HAP-1 (cell line): ENCODE measurements around the gene ERICH3.

Experiments
- DNase-seq, 2 experiments: peaks; one replicate each; pipeline ENCODE4 v3.0.0-alpha.2; 2016 to 2020; ENCODE audit warnings: low spot score in 2 of 2
- H3K27me3 ChIP-seq: fragments of 250-450 bp; sonication (Bioruptor Pico); 2 replicates; pipeline ENCODE4 v1.5.1; 2020; ENCODE audit warnings: low read depth, mild to moderate bottlenecking, moderate library complexity
- H3K36me3 ChIP-seq: fragments of 250-450 bp; sonication (Bioruptor Pico); replicated peaks from 2 replicates; pipeline ENCODE4 v1.5.1; 2020; ENCODE audit warnings: mild to moderate bottlenecking
- H3K4me1 ChIP-seq: fragments of 250-450 bp; sonication (Bioruptor Pico); 2 replicates; pipeline ENCODE4 v1.5.1; 2020; ENCODE audit warnings: mild to moderate bottlenecking
- H3K4me3 ChIP-seq: fragments of 250-450 bp; sonication (Bioruptor Pico); 2 replicates; pipeline ENCODE4 v1.5.1; 2020; ENCODE audit warnings: mild to moderate bottlenecking, moderate library complexity
- H3K9me3 ChIP-seq: fragments of 250-450 bp; sonication (Bioruptor Pico); 2 replicates; pipeline ENCODE4 v1.5.1; 2020; ENCODE audit warnings: mild to moderate bottlenecking, moderate library complexity
- in situ Hi-C: fragments of 300-500 bp; cut with MboI; formaldehyde crosslinking; loops from 3 replicates; pipeline ENCODE4 v1.14.3; 2020; ENCODE audit warnings: low sequenced_read_pairs, inconsistent platforms, mixed read lengths

Gene ERICH3

DNA sequence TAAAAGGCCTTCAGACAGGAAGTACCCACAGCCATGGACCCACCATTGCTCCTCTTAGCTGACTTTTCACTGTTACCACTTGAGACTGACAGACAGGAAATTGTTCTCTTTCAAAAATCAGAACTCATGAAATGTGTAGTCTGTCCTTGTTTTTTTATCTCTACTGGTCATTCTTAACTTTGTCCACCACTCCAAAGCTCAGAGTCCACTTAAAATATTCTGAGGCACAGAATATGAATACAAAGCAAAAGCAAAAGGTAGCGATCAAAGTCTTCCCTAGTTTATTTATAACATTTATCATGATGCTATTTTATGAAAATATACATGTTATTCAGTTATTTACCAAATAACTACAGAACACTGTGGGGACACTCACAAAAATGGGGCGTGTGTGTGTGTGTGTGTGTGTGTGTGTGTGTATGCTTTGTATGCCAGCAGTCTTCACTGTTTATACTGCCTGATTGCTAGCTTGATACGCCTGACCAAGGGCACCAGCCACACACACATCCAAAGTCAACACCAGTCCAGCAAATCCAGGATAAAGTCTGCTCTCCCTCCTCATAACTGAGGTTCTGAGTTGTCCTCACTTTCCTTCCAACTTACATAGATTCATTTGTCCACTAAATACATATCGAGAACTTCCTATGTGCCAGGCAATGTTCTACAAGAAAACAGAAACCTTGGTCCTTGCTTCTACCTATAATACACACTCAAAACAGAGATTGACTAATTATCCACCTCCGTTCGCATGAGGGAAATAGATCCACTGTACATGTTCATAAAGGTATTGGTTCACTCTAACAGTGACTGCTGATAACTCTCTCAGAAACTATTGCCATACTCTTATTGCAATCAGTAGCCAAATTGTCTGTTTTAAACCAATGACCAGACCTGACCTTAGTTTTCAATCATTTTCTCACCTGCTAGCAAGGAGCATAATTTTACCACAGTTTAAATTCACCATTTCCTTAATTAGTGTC is 79.4 kb downstream of the ERICH3 start:
- Histone ChIP-seq H3K27me3 (no peaks in the 10 kb centered on the region; the same call in 1 of the 2 replicates), H3K4me1 (no peaks in the 10 kb centered on the region), H3K9me3 (no peaks in the 10 kb centered on the region), H3K4me3 (no peak overlapping the region), H3K36me3 (no peaks in the 10 kb centered on the region)
- no peak for DNase-seq
- in situ Hi-C loops = no loop called here

GRCh38 chr1:74592580-74593355 is 80.8 kb downstream of the ERICH3 start:
- DNase-seq = no peak
- Histone ChIP-seq H3K27me3 (no peaks in the 10 kb centered on the region; the same call in 1 of the 2 replicates), H3K4me3 (no peak overlapping the region), H3K36me3 (no peaks in the 10 kb centered on the region), H3K9me3 (no peaks in the 10 kb centered on the region), H3K4me1 (no peaks in the 10 kb centered on the region)
- in situ Hi-C loops = no loop called here

GRCh38 chr1:74591949-74592348 is 81.6 kb downstream of the ERICH3 start:
- H3K4me3 ChIP-seq = no peak overlapping the region
- no peaks in the 10 kb centered on the region for H3K9me3 ChIP-seq
- in situ Hi-C loops = no loop called here
- no peaks in the 10 kb centered on the region for H3K4me1 ChIP-seq
- no peaks in the 10 kb centered on the region for H3K36me3 ChIP-seq
- DNase-seq = no peak
- H3K27me3 ChIP-seq = no peaks in the 10 kb centered on the region; the same call in 1 of the 2 replicates

- no peak overlapping the region for H3K4me3 ChIP-seq
- no peak for DNase-seq
- H3K27me3 ChIP-seq = no peaks in the 10 kb centered on the region; the same call in 1 of the 2 replicates
- in situ Hi-C loops = no loop called here
- H3K4me1 ChIP-seq = no peaks in the 10 kb centered on the region
- no peaks in the 10 kb centered on the region for H3K36me3 ChIP-seq
- no peaks in the 10 kb centered on the region for H3K9me3 ChIP-seq
Measured at GRCh38 chr1:74590288-74590687, 83.3 kb downstream of the ERICH3 start.

DNA sequence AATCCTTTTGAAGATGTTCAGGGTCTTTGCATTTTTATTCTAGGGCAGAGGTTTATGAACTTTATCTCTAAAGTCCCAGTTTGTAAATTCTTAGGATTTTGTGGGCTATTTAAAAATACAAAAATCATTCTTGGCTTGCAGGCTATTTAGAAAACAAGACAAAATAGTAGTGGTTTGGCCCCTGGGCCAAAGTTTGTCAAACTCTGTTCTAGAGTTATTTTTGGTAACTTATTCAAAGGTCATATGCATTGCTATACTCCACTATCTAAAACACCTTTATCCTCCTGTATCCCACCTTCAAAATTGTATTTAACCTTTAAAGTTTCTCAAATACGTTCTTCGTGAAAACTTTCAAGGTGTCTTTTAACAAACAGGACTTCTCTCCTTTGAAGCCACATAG is 85.7 kb downstream of the ERICH3 start:
- Histone ChIP-seq H3K27me3 (0 out of 2 replicates have a peak, but pooled peaks cover 4% of the 10 kb centered on the region), H3K36me3 (no peaks in the 10 kb centered on the region), H3K4me3 (no peak overlapping the region), H3K9me3 (no peaks in the 10 kb centered on the region), H3K4me1 (no peaks in the 10 kb centered on the region)
- DNase-seq = no peak
- in situ Hi-C loops = no loop called here

DNA sequence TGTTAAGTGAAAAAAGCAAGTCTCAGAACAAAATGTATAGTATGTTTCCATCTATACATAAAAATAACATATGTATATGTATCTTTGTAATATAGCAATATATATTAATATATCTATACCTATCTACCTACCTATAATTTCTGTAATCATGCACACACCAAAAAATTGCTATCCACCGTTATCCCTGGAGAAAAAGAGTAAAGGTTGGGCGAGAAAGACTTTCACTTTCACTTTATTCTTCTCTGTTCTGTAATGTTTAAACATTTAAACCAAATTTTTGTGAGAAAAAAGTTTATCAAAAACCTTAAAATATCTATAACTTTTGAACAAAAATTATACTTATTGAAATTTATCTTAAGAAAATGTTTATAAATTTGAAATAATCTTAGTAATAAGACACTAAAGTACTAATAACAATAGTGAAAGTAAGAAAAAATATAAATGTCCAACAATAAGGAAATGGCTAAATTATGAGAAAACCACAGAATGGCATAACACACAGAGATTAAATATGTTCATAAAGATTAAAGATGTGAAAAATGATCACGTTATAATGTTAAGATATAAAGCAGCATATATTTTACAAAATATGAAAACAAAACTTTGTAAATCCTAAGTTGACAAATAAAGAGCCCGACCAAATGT is 87.2 kb downstream of the ERICH3 start:
- Histone ChIP-seq H3K27me3 (0 out of 2 replicates have a peak, but pooled peaks cover 4% of the 10 kb centered on the region), H3K9me3 (no peaks in the 10 kb centered on the region), H3K4me1 (no peaks in the 10 kb centered on the region), H3K36me3 (no peaks in the 10 kb centered on the region), H3K4me3 (no peak overlapping the region)
- in situ Hi-C loops = no loop called here
- no peak for DNase-seq

GRCh38 chr1:74584185-74584584 is 89.4 kb downstream of the ERICH3 start:
- Histone ChIP-seq H3K4me3 (no peak overlapping the region), H3K9me3 (no peaks in the 10 kb centered on the region), H3K36me3 (no peaks in the 10 kb centered on the region), H3K4me1 (no peaks in the 10 kb centered on the region), H3K27me3 (peaks cover 7% of the 10 kb centered on the region; the same call in 1 of the 2 replicates)
- in situ Hi-C loops = no loop called here
- DNase-seq = no peak

DNA sequence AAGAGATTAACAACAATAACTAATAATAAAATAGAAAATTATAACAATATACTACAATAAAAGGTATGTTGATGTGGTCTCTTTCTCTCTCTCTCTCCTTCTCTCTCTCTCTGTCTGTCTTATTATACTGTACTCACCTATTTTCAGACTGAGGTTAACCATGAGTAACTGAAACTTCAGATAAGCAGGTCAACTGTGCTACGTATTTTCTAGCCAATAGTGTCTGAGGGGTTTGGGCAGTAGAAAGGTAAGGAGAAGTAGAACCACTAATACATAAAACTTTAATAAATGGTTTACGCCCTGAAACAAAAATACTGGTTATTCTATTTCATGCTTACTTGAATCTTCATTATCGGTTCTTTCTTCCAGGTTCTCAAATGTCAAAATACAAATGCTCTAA is 90.2 kb downstream of the ERICH3 start:
- Histone ChIP-seq H3K36me3 (no peaks in the 10 kb centered on the region), H3K4me3 (no peak overlapping the region), H3K4me1 (no peaks in the 10 kb centered on the region), H3K27me3 (peaks cover 7% of the 10 kb centered on the region; the same call in 1 of the 2 replicates), H3K9me3 (no peaks in the 10 kb centered on the region)
- no peak for DNase-seq
- in situ Hi-C loops = no loop called here

- in situ Hi-C loops = no loop called here
- H3K4me3 ChIP-seq = no peak overlapping the region
- peaks cover 7% of the 10 kb centered on the region; the same call in 1 of the 2 replicates for H3K27me3 ChIP-seq
- no peaks in the 10 kb centered on the region for H3K4me1 ChIP-seq
- no peaks in the 10 kb centered on the region for H3K9me3 ChIP-seq
- no peak for DNase-seq
- no peaks in the 10 kb centered on the region for H3K36me3 ChIP-seq
Measured at GRCh38 chr1:74579425-74579824, 94.2 kb downstream of the ERICH3 start.

DNA sequence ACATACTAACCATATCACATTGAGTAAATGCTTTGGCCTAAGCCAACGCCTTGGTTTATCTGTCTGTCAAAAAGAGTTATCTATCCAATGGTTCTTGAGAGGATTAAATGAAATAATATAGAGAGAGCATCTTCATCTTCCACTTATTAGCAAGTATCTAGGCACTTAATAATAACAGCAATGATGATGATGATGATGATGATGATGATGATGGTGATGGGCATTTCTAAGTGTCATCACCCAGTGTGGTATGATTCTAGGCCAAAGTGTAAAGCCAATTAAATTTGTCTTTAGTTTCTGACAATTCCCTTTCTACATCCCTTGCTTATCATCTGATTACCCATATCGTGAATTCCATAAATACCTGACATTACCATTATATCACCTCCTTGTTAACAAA is 95.5 kb downstream of the ERICH3 start:
- H3K9me3 ChIP-seq = no peaks in the 10 kb centered on the region
- in situ Hi-C loops = no loop called here
- H3K4me1 ChIP-seq = no peaks in the 10 kb centered on the region
- H3K27me3 ChIP-seq = peaks cover 2% of the 10 kb centered on the region; the same call in 1 of the 2 replicates
- H3K36me3 ChIP-seq = no peaks in the 10 kb centered on the region
- no peak overlapping the region for H3K4me3 ChIP-seq
- DNase-seq = no peak

- Histone ChIP-seq H3K4me1 (no peaks in the 10 kb centered on the region), H3K36me3 (no peaks in the 10 kb centered on the region), H3K4me3 (no peak overlapping the region), H3K9me3 (no peaks in the 10 kb centered on the region), H3K27me3 (peaks cover 11% of the 10 kb centered on the region)
- DNase-seq = no peak
- in situ Hi-C loops = no loop called here
Measured at GRCh38 chr1:74571891-74572290, 101.7 kb downstream of the ERICH3 start.

DNA sequence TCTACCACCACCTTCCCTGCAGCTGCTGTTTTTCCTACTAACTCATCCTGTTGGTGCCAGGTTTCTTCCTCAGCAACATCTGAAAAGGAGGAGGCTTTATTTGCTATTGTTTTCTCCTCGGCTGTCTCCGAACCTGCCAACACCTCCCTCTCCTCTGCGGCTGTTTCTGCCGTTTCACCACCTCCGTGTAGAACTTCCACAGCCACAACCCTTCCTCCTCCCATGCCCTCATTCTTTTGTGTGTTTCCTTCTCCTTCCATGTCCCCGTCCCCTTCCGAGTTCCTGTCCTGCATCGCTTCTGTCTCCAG is 102.1 kb downstream of the ERICH3 start:
- no peaks in the 10 kb centered on the region for H3K36me3 ChIP-seq

DNA sequence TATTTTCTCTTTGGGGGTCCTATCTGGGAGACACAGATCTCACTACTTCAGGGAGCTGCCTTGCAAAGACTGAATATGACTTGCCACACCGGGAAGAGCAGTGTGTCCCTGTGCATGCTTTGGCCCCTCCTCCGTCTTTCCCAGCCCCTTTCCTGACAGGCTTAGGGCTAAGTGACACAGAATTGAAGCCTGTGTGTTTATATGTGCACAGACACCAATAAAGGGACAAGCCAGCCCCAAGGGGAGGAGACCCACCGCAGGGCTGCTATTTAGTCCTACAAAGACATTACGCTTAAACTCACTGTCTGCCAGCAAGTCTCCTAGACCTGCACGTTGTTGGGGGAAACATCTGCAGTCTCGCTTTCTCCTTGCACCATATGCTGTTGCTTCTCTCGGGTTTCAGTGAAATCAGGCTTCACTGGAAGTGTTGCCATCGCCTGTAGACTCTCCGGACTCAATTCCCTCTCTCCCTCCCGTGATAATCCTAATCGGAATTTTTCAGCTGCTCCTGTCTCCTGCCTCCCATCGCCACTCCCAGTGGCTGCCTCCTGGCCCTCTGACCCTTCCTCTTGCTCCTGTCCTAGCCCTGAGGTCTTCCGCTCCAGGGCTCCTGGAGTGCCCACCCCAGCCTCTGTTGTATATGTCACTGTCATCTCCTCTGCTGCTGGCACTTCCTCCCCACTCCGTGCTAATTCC is 102.6 kb downstream of the ERICH3 start:
- H3K9me3 ChIP-seq = no peaks in the 10 kb centered on the region
- no peak for DNase-seq

More for the DNA sequence above, 102.1 kb downstream of the ERICH3 start:
- peaks cover 11% of the 10 kb centered on the region for H3K27me3 ChIP-seq
- no peak for DNase-seq
- no peaks in the 10 kb centered on the region for H3K9me3 ChIP-seq
- H3K4me1 ChIP-seq = no peaks in the 10 kb centered on the region
- H3K4me3 ChIP-seq = no peak overlapping the region
- in situ Hi-C loops = no loop called here

More for the DNA sequence above, 102.6 kb downstream of the ERICH3 start:
- Histone ChIP-seq H3K27me3 (peaks cover 11% of the 10 kb centered on the region), H3K4me3 (no peak overlapping the region), H3K36me3 (no peaks in the 10 kb centered on the region), H3K4me1 (no peaks in the 10 kb centered on the region)
- in situ Hi-C loops = no loop called here
